NCI-H2227 (cell line): ENCODE results near the gene SLC52A1.

ENCODE experiments used
- DNase-seq: peaks from one replicate; lab custom pipeline; 2025; ENCODE audit not compliant: unreplicated experiment; lab: John Stamatoyannopoulos, UW

SLC52A1 gene

GRCh38 chr17:4994081-4994595 lies 41.1 kb downstream of the SLC52A1 start:
- no peak for DNase-seq

- DNase-seq, result no peak
Measured at GRCh38 chr17:4987767-4988567, 47.3 kb downstream of the SLC52A1 start.

- DNase-seq, result peak; percentile 72
Measured at GRCh38 chr17:4986951-4987766, 48.1 kb downstream of the SLC52A1 start, which contains the start of gene CAMTA2. Gene CAMTA2 (minus strand): TSS chr17:4987675. CDS start chr17:4986222, 1,453 bp downstream.

- no peak for DNase-seq
Measured at GRCh38 chr17:4986403-4986802, 48.8 kb downstream of the SLC52A1 start.
